Measurements from ENCODE around the gene DLX2. TPM values are rescaled to one million over a fixed set of nuclear protein-coding genes. Genes with fewer than 3 reads are reported as not detected.

Gene DLX2
- total and polyA plus RNA-seq, 2 of the 13 experiments (the other 11 are each of a cell fraction or from before 2014, with no cell fraction given), result 0.07 to 0.15 TPM

DNA sequence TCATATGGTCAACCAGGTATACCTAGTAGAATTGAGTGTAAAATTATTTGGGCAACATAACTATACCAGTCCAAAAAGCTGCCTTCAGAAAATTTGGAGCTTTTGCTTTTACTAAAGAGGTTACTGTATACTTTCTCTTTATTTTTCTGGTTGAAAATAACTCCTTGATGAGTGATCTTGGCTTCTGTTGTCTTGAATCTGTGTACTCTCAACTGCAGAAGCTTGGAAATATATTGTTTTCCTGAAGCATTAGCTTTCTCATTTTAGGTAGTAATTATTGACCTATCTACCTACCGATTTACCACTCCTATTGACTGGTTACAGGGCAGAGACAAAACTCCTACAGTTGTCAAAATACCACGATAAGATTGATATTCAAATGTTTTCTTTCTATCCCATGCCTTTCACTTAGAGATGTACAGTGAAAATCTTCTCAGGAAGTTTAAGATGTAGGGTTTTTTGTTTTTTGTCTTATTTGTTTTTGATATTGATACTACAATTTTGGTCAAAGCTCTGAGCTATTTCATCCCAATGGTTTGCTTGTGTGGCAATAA, 53.1 kb downstream of the DLX2 start:
- no peaks in the 10 kb centered on the region for H3K27me3 ChIP-seq (ENCODE audit: control insufficient read depth in 1 of 2, insufficient read depth in 2 of 2, low read length in 2 of 2)
- intact Hi-C loops (cut with micrococcal nuclease; ENCODE audit: unreplicated experiment) (loop anchor here (5.0 to 10.0 kb wide), 2 partner anchors 38 to 45 kb away; partner anchors contain the start of gene DLX1), in situ Hi-C loops (cut with HindIII; ENCODE audit: extremely low pct_ligation_motif_present, low pct_unique_long_range_greater_than_20kb) (no loop called here)
- H3K36me3 ChIP-seq (replicated peaks in 1 of 2; ENCODE audit: control insufficient read depth in 1 of 2, insufficient read depth in 2 of 2, low read length in 2 of 2), result no peaks in the 10 kb centered on the region
- no peak overlapping the region for H3K9ac ChIP-seq (ENCODE audit: insufficient read depth, low read depth, low read length)
- H4K20me1 ChIP-seq (ENCODE audit: insufficient read depth, low read length), result no peaks in the 10 kb centered on the region
- peaks cover 65% of the 10 kb centered on the region for H3K4me1 ChIP-seq (ENCODE audit: insufficient read depth, low read length)
- H3K4me3 ChIP-seq (replicated peaks in 1 of 3; ENCODE audit: insufficient read depth in 1 of 3, low read depth in 2 of 3, low read length in 3 of 3), result no peak overlapping the region
- CTCF ChIA-PET (ENCODE audit: low intra/inter-chr PET ratio, low total read pairs), result no interaction called here
- H3K9me3 ChIP-seq (ENCODE audit: low read length), result no peaks in the 10 kb centered on the region
- H3K79me2 ChIP-seq (ENCODE audit: insufficient read depth, low read length), result no peaks in the 10 kb centered on the region
- FAIRE-seq (no peak), ATAC-seq (no peak), DNase-seq (ENCODE audit: low spot score) (no peak)
- H3K27ac ChIP-seq (ENCODE audit: extremely low read length, insufficient read depth, low read length), result no peak overlapping the region
- BruUV-seq (replicated peaks), result no TSS peak
- POLR2A ChIA-PET, result interaction anchor here (1.2 kb wide), 1 partner anchor 54 kb away, joined by 3 read pairs; the partner anchor contains the start of gene DLX2
- WGBS (ENCODE audit: low lambda C conversion rate), result 76% methylated on average over 2 of the region's 2 CpGs
- TF ChIP-seq POLR2G (IDR thresholded peaks at IDR 0.05; ENCODE audit: low read depth, low read length) (no peak), TCF7 (IDR thresholded peaks at IDR 0.05; ENCODE audit: low read depth) (no peak), ZNF768 (CRISPR knock-in tag; IDR thresholded peaks at IDR 0.05) (no peak), NR2C2 (CRISPR knock-in tag; IDR thresholded peaks at IDR 0.05; ENCODE audit: borderline replicate concordance) (no peak), ZNF501 (CRISPR knock-in tag; IDR thresholded peaks at IDR 0.05) (no peak), MXI1 (IDR thresholded peaks at IDR 0.05; ENCODE audit: borderline replicate concordance, low read depth, low read length) (no peak), ATM (IDR thresholded peaks at IDR 0.05; ENCODE audit: borderline replicate concordance) (no peak), ZNF264 (CRISPR knock-in tag; IDR thresholded peaks at IDR 0.05) (no peak), ADNP (CRISPR knock-in tag; IDR thresholded peaks at IDR 0.05) (no peak), HMG20B (CRISPR knock-in tag; conservative IDR thresholded peaks at IDR 0.05) (no peak), KLF11 (CRISPR knock-in tag; IDR thresholded peaks at IDR 0.05) (no peak), SRSF1 (optimal IDR thresholded peaks at IDR 0.05; ENCODE audit: low read depth, low read length) (no peak), RBAK (CRISPR knock-in tag; IDR thresholded peaks at IDR 0.05) (no peak), NCOA5 (CRISPR knock-in tag; IDR thresholded peaks at IDR 0.05) (no peak)
- TF ChIP-seq, protein P1, sequence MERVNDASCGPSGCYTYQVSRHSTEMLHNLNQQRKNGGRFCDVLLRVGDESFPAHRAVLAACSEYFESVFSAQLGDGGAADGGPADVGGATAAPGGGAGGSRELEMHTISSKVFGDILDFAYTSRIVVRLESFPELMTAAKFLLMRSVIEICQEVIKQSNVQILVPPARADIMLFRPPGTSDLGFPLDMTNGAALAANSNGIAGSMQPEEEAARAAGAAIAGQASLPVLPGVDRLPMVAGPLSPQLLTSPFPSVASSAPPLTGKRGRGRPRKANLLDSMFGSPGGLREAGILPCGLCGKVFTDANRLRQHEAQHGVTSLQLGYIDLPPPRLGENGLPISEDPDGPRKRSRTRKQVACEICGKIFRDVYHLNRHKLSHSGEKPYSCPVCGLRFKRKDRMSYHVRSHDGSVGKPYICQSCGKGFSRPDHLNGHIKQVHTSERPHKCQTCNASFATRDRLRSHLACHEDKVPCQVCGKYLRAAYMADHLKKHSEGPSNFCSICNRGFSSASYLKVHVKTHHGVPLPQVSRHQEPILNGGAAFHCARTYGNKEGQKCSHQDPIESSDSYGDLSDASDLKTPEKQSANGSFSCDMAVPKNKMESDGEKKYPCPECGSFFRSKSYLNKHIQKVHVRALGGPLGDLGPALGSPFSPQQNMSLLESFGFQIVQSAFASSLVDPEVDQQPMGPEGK (CRISPR knock-in tag; IDR thresholded peaks at IDR 0.05), result no peak
- no peak overlapping the region for H3K4me2 ChIP-seq (ENCODE audit: low read depth, low read length)
- no peak overlapping the region for H2AFZ ChIP-seq (ENCODE audit: low read length)

Other genes starting within 250 kb of the DLX2 start
- 8.1 and 13.4 TPM in 2 replicates for gene SLC25A12, start 208.7 kb downstream of the DLX2 start, total RNA-seq (2016; rRNA removed; fragmentation: Illumina TruSeq; extraction: Trizol)
- 14.0 and 15.9 TPM in 2 replicates for gene SLC25A12, start 208.7 kb downstream of the DLX2 start, polyA plus RNA-seq (2011; rRNA removed)
- gene HAT1, start 180.4 kb downstream of the DLX2 start, total RNA-seq (2016; rRNA removed; fragmentation: Illumina TruSeq; extraction: Trizol), result 119 and 195 TPM in 2 replicates
- 27.9 and 45.4 TPM in 2 replicates for gene HAT1, start 180.4 kb downstream of the DLX2 start, polyA plus RNA-seq (2011; rRNA removed)
- 14.0 and 14.7 TPM in 2 replicates for gene METAP1D, start 102.9 kb downstream of the DLX2 start, total RNA-seq (2016; rRNA removed; fragmentation: Illumina TruSeq; extraction: Trizol)
- 19.0 and 21.6 TPM in 2 replicates for gene METAP1D, start 102.9 kb downstream of the DLX2 start, polyA plus RNA-seq (2011; rRNA removed)
- gene DLX1, start 17.4 kb downstream of the DLX2 start, total RNA-seq (2016; rRNA removed; fragmentation: Illumina TruSeq; extraction: Trizol), result 0.18 TPM in 1 of 2 replicates, not detected in the other
- gene DLX1, start 17.4 kb downstream of the DLX2 start, polyA plus RNA-seq (2011; rRNA removed), result 0.69 and 0.86 TPM in 2 replicates